GM19023 (cell line): ENCODE results near the gene HLX.

ENCODE experiments used
- ATAC-seq: cut with Tn5 transposase; IDR thresholded peaks from one replicate; pipeline ENCODE4 v1.9.1; 2021; ENCODE audit warnings: mild to moderate bottlenecking, moderate library complexity; ENCODE audit not compliant: unreplicated experiment

The HLX gene, protein sequence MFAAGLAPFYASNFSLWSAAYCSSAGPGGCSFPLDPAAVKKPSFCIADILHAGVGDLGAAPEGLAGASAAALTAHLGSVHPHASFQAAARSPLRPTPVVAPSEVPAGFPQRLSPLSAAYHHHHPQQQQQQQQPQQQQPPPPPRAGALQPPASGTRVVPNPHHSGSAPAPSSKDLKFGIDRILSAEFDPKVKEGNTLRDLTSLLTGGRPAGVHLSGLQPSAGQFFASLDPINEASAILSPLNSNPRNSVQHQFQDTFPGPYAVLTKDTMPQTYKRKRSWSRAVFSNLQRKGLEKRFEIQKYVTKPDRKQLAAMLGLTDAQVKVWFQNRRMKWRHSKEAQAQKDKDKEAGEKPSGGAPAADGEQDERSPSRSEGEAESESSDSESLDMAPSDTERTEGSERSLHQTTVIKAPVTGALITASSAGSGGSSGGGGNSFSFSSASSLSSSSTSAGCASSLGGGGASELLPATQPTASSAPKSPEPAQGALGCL

DNA sequence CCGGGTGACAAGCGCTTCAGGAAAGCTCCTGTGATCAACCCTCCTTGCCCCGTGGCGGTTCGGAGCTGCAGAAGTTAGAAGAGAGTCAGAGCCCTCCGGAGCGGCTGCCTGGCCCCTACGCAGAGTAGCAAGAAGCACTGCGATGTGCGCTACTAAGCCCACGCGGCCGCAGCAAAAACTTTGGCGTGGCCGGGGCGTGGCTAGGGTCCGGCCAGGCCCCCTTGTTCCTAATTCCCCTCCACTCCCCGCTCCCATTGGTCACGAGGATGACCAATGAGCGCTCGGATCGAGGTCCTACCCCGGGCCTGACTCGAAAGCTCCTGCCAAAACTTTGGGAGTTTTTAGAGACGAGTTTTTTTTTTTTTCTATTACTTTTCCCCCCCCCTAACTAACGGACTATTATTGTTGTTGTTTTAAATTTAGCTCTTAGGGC is at the start of gene HLX:
Gene HLX, plus strand, starts transcription at position 368 of the 433 bp plus-strand sequence. CDS start 415 bp downstream, outside the sequence.
- ATAC-seq: peak; percentile 65

DNA sequence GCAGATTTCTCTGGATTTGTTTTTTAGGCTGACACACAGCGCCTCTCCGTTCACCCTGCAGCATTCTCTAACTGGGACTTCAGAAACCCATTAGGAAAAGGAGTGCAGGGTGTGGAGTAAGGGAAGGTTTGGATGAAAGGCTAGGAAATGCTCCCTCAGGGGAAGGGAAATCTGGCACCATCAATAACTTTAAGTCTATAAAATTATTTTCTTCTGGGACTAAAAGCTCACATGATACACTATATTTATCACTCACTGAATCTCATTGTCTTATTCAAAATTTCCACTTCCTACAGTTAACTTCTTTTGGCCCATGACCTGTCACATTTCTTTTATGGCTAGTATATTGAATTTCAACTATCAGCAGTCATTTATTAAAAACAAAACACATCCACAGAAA is 45.8 kb upstream of the HLX start:
- no peak for ATAC-seq

DNA sequence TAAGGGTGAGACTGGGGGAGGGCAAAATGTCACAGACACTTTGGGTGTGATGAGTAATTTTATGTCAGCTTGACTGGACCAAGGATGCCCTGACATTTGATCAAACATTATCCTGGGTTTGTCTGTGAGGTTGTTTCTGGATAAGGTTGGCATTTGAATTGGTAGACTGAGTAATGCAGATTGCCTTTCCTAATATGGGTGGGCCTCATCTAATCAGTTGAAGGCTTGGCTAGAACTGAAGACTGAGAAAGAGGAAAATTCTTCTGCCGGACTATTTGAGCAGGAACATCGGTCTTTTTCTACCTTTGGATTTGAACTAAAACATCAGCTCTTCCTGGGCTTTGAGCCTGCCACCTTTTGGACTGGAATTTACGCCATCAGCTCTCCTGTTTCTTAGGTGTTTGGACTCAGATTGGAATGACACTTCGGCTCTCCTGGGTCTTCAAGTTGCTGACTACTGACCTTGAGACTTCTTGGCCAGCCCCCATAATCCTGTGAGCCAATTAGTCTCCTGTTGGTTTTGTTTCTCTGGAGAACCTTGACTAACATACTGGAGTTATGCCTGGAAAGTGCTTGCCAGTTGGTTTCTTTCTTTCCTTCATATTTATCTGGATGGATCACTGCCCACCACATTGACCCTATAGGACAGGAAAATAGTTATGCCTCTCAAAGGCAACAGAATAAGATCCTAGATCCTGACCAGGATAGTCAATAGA is 44.9 kb upstream of the HLX start:
- ATAC-seq: no peak

DNA sequence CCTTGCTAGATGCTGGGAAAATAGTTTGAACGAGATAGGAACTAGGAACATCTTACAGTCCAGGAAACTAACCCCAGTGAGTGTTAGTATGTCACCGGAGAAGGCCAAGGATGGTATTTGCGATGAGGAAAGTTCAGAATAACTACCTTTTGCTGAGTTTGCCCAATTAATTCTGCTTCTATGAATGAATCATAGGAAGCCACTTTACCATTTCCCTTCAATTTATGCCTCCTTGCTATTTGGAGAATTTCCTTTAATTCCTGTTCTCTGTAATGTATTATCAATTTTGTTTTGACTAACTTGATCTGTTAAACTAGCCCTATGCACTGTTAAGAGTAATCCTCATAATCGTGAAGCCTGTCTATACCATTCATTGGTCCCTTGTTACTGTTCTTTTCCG is 40.7 kb upstream of the HLX start:
- ATAC-seq: no peak

DNA sequence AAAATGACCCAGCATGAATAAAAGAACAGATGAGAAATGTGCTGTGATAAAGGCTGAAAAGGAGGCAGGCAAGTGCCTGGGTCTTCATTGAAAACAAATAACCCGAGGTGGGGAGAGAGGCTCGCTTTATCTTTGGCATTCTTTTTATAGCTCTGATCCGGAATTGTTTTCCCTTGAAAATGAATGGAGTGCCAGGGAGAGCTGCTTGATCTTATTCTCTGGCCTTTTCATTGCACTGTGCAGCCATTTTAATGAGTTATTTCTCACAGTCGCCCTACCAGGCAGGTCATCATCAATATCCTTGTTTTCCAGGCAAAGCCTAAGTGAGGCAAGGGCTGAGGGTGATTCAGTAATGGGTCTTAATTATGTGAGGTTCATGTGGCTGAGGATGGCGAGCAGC is 39.8 kb upstream of the HLX start:
- ATAC-seq: no peak

DNA sequence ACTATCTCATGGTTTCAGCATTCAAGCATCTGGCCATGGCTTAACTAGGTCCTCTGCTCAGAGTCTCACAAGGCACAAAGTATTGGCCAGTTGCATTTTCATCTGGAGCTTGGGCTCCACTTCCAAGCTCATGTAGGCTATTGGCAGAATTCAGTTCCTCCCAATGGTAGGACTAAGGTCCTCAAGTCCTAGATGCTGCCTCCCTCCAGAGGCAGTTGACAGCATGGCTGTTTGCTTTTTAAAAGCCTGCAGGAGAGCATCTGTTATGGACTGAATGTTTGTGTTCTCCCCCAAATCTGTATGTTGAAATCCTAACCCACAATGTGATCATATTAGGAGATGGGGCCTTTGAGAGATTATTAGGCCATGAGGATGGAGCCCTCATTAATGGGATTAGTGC is 38.0 kb upstream of the HLX start:
- ATAC-seq: no peak

DNA sequence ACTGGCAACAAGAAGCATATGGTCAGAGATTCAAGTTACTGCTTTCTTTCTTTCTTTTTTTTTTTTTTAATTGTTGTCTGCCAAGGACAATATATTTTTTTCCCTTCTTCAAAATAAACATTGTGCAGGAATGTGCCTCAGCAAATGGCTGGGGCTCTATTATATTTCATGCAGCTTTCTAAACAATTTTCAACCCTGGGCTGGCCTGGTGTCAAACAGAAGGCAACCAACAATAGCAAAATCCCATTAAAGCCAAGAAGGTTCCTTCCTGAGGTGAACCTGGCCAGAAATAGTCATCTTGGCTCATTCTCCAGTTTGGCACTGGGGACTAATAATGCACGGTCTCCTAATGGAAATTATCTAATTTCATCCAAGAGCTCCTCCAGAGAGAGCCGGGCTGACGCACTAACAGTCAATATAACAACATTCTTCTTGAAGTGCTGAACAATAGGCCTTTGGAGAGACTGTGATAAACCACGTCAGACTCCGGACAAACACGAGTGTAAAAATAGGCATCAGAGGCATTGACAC is 35.7 kb upstream of the HLX start:
- no peak for ATAC-seq

DNA sequence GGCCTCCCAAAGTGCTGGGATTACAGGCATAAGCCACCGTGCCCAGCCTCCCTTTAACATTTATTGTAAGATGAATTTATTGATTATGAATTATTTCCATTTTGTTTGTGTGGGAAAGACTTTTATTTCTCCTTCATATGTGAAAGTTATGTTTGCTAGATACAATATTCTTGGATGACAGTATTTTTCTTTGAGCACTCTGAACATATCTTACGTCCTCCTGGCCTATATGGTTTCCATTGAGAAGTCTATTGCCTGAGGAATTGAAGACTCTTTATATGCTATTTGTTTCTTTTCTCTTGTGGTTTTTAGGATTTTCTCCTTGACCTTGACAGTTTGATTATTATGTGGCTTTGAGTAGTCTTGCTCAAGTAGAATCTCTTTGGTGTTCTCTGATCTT is 26.8 kb upstream of the HLX start:
- ATAC-seq: no peak

DNA sequence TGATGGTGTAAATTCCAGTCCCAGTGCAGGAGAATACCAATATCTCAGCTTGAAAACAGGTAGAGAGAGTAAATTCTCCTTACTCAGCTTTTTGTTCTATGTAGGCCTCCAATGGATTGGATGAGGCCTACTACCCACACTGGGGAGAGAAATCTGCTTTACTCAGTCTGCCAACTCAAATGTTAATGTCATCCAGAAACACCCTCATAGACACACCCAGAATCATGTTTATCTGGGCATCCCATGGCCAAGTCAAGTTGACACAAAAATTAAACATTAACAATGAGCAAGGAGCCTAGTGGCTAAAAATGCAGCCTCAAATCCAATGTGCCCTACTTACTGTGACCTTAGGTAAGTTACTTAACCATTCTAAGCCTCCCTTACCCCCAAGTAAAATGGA is 6.9 kb upstream of the HLX start:
- ATAC-seq: no peak

DNA sequence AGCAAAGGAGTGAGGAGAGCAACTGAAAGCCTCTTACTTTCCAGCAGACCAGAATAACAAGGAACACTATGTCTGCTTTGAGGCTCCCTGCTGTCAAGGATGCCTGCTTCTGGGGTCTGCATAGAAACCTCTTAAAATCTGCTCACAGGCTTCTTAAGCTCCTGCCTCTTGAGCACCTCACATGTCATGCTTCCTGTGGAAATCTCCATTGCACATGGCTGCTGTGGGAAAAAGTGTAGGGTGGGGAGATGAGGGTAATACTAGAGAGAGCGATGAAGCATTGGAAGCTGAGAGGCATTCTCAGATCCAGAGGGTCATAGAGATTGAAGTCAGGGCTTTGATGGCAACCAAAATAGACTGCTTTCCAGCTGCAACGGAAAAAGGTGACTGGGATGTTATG is 6.2 kb upstream of the HLX start:
- ATAC-seq: no peak

DNA sequence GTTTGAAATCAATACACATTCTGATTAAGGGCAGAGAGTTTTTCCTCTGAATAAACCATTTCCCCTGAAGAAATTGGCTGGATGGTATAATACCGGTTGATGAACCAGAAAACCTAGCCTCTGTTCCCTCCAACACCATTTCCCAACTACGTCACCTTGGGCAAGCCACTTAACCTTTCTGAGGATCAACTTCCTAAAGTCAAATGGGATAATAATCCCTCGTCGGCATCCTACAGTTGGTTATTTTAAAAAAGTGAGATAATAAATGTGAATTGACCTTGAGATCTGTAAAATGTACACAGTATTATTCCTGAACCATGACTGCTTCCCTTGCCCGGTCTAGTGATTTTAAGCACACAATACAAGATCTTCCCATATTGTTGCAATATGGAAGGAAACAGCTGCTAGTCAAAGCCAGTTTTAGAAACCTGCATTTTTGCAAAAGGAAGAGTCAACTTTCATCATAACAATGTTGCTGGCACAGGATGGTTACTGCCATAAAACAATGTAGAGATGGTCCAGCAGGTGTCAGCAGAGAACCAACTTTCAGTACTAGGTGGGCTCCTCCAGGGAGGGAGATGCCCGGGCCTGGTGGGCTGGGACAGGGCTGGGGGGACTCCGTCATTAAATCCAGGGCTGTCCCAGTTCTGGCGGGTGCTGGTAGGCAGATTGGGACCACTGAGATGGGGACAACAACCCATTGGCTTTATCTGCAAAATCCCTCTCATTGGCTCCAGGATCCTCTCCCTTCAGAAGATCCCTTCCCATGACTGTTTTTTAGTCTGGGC is 5.2 kb upstream of the HLX start:
- no peak for ATAC-seq

DNA sequence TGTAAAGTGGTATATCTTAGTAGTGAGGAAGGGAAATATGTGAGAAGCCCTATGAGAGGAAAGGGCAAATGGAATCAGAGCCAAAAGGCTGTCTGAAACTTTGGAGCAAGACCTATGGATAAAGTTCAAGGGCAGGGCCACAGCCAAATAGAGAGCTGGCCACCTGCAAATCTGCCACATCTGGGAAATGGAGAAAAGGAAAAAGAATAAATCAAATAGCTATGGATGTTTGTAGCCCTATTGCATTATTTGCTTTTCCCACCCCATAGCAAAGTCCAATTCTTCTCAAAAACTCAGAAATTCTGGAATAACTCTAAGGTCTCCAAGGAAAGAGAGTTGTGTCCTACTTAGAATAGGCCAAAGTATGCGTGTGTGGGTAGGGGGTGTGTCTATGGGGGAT is 4.0 kb upstream of the HLX start:
- ATAC-seq: no peak

DNA sequence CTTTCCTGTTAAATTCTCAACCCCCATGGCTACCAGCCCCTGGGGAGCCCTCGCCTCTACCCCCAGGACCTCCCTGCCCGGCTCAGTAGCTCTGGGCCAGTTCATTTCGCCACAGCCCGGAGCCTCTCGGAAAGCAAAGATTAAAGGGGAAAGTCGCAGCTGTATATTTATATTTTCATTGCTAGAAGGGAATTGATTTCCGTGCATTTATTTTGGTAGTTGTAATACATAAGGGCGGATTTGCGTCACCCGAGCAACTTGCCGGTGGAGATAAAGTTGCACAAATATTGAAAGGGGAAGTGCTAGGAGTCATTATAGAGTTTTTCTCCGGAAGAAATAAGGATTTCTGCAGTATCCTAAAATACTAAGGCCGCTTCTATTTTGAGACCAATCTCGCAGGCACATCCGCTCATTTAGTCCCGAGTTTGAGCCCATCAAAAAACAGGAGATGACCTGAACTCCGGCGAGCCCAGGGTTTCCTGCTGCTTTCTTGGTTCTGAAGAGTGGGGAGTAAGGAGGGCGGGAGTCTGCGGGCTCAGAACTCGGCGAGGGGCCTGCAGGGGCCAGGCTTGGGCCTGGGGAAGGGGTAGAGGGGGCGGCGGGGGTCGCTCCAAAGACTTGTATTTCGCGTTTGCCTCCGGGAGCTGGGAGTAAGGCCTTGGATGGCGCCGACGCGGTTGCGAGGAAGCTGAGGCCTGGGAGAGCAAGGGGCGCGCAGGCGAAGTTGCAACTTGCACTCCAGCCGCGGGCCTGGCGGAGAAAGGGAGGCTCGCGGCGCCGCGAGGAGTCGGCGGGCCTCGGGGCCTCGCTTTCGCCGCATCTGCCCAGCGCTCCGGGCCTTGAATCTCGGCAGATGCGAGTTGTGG is 2.5 kb upstream of the HLX start:
- no peak for ATAC-seq

DNA sequence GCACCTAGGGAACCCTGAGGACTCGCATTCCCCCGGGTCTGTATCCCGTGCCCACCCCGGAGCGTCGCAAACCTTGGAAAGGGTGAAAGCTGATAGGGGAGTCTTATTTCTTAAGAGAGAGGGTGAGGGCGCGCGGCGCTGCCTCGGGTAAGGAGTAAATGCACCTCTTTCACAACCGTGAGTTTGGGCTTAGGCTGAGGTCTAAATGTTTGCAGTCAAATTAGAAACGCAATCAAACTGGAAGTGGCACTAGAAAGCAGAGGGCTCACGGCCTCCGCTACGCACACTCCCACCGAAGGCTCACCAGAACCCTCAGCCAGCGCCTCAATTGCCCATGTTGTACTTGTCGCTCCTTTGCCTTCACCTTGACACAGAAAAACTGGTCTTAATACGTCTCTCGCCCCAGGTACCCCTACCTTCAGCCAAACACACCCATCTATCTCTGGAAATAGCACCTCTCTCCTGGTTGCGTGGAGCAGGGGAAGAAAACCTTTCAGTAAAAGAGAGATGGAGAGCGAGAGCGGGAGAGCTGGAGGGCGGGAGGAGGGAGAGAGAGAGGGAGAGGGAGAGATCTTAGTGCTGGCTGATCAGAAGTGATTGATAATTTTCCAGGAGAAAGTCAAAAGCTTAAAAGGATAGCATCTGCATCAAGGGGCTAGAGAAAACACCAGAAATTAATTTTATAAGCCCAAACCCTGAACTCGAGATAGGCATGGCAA is 1.7 kb upstream of the HLX start:
- ATAC-seq: no peak

DNA sequence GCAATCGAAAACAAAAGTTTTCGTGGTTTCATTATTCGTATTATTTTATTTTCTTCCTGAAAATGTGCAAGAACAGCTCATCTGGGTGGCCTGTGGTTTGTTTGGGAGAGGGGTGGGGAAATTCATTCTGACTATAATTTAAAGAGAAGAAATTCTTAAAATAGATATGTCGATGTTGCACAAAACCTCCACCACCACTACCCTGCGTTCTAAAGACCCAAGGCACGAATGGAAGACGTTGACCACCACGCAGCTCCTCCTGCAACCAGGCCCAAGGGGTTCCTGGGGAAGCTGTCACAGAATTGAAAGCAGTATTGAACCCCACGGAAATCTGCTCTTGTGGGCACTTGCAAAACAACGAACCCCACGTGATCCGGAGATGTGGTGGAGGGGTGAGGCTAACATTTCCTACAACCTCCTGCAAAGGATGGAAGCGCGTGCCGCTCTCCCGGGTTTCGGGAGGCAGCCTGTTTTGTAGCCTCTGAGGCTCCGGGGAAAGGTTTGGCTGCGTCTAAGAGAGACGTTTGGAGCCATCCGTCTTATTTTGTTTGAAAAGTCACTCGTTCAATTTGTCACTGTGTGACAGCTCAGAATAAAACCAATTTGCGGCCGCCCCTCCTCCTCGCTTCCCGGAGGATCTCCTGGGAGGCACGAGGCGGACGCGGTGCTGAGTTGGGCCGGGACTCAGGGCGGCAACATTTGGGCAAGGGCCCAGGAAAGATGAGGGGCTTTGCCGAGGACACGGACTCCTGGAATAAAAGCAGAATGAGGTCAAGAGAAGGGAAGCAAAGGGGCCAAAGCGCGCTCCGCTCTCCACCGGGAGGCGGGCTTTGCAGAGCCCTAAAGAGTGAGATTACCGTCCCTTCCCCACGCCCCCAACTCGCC is 810 bp upstream of the HLX start:
- ATAC-seq: no peak

DNA sequence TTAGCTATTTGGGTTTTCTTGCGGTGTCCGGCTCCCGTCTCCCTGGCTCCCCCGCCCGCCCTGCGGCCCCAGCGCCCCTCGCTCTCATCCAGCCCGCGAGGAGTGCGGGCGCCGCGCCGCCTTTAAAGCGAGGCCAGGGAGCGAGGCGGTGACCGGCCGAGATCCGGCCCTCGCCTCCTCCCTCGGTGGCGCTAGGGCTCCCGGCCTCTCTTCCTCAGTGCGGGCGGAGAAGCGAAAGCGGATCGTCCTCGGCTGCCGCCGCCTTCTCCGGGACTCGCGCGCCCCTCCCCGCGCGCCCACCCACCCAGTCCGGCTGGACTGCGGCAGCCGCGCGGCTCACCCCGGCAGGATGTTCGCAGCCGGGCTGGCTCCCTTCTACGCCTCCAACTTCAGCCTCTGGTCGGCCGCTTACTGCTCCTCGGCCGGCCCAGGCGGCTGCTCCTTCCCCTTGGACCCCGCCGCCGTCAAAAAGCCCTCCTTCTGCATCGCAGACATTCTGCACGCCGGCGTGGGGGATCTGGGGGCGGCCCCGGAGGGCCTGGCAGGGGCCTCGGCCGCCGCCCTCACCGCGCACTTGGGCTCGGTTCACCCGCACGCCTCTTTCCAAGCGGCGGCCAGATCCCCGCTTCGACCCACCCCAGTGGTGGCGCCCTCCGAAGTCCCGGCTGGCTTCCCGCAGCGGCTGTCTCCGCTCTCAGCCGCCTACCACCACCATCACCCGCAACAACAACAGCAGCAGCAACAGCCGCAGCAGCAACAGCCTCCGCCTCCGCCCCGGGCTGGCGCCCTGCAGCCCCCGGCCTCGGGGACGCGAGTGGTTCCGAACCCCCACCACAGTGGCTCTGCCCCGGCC is 492 bp downstream of the HLX start:
- ATAC-seq: peak; percentile 44

DNA sequence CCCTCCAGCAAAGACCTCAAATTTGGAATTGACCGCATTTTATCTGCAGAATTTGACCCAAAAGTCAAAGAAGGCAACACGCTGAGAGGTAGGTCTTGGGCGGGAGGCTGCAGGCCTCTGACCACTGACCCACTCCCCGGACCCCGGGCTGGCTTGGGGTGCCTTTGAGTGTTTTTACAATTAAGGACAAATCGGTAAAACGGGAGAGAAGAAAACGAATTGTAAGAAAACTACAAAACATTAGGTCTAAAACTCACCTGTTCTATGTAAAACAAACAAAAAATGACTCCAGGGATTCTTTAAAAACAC is 1.1 kb downstream of the HLX start:
- ATAC-seq: no peak
